GM21717 (cell line): Measurements from ENCODE around the gene BABAM1.
"Not testable (repeated sequence)": the region's sequence is repeated elsewhere in the genome, so short reads cannot be mapped to it uniquely, and the experiment has no call there.

Experiments used
- ATAC-seq: cut with Tn5 transposase; IDR thresholded peaks from one replicate; pipeline ENCODE4 v1.9.1; 2021; ENCODE audit warnings: mild to moderate bottlenecking, moderate library complexity; ENCODE audit not compliant: unreplicated experiment

The BABAM1 gene

DNA sequence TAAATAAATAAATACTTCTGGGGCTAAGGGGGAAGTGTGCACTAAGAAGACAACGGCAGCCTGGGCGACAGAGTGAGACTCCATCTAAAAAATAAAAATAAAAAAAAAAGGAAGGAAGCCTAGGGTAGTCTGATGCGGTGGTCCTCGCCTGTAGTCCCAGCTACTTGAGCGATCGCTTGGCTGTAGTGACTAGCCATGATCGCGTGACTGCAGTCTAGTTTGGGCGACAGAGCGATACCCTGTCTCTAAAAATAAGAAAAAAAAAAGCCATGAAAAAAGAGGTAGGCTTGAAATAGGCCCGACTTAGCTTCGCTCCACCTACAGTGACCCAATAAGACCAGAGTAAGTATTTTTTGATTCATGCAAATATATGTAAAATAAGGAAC, 661 bp upstream of the BABAM1 start:
- no peak for ATAC-seq

DNA sequence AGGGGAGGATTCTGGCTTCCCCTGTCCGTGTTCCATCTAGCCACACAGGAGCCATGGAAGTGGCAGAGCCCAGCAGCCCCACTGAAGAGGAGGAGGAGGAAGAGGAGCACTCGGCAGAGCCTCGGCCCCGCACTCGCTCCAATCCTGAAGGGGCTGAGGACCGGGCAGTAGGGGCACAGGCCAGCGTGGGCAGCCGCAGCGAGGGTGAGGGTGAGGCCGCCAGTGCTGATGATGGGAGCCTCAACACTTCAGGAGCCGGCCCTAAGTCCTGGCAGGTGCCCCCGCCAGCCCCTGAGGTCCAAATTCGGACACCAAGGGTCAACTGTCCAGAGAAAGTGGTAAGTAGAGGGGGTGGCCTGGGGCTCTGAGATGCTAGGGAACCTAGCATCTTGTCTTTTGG, 1.5 kb downstream of the BABAM1 start:
- no peak for ATAC-seq

DNA sequence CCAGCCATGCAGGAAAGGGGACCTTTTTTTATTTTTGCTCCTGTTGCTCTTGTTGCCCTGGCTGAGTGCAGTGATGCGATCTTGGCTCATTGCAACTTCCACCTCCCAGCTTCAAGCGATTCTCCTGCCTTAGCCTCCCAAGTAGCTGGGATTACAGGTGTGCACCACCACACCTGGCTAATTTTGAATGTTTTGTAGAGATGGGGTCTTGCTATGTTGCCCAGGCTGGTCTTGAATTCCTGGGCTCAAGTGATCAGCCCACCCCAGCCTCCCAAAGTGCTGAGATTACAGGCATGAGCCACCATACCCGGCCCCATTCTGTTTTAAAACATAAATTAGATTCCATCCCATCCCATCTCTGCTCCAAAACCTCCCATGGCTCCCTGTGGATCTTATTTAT, 7.6 kb downstream of the BABAM1 start:
- not testable (repeated sequence) for ATAC-seq

GRCh38 chr19:17275441-17276175, 8.4 kb downstream of the BABAM1 start:
- no peak for ATAC-seq

- ATAC-seq: no peak
These were observed 12.2 kb downstream of the BABAM1 start for GRCh38 chr19:17279436-17279835.

DNA sequence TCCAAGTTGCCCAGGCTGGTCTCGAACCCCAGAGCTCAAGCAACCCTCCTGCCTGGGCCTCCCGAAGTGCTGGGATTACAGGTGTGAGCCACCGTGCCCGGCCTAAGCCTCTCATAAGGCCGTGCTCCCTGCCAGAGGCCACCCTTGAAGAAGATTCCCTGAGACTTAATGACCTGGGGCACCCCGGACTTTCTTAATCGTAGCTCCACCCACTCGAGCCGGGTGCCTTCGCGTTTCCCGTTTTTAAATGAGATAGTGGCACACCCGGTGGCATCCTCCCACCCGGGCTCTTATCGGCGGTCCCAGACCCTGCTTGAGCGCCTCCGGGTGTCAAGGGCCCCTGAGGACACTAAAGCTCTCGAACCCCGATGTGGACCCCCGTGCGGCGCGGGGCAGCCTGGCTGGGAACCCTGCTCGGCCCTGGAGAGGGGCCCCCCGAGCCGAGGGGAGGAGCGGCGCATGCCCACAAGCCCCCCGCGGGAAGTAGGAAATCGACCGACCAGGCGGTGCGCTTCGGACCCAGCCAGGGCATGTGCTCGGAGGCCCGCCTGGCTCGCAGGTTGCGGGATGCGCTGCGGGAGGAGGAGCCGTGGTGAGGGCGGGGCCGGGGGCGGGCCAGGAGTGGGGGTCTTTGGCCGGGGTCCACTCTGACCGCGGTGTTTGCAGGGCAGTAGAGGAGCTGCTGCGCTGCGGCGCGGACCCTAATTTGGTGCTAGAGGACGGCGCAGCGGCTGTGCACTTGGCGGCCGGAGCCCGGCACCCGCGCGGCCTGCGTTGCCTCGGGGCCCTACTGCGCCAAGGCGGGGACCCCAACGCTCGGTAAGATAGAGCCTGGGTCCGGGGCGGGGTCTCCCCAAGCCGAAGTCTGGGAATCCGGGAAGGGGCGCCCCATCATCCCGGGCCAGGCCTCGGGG, 14.4 kb downstream of the BABAM1 start, which contains the start of gene ANKLE1:
TSS of gene ANKLE1 (plus strand) at position 511 of the 914 bp plus-strand sequence. CDS start at position 531, 20 bp downstream.
- ATAC-seq: no peak

GRCh38 chr19:17282488-17283125, 15.4 kb downstream of the BABAM1 start:
- no peak for ATAC-seq

GRCh38 chr19:17283504-17283996, 16.3 kb downstream of the BABAM1 start:
- no peak for ATAC-seq

- ATAC-seq: no peak
These were observed 18.3 kb downstream of the BABAM1 start for GRCh38 chr19:17285415-17286135.

DNA sequence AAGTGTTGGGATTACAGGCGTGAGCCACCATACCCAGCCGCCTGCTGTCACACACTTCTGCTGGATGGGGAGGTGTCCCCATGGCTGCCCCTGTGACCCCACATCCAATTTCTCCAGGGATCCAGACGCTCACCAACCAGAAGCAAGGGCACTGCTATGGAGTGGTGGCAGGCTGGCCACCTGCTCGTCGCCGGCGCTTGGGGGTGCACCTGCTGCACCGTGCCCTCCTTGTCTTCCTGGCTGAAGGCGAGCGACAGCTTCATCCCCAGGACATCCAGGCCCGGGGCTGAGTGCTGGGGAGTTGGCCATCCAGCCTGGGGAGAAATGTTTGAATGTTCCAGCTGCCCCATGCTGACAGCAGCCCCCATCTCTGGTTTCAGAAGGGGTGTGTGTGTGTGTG, 19.0 kb downstream of the BABAM1 start:
- no peak for ATAC-seq

DNA sequence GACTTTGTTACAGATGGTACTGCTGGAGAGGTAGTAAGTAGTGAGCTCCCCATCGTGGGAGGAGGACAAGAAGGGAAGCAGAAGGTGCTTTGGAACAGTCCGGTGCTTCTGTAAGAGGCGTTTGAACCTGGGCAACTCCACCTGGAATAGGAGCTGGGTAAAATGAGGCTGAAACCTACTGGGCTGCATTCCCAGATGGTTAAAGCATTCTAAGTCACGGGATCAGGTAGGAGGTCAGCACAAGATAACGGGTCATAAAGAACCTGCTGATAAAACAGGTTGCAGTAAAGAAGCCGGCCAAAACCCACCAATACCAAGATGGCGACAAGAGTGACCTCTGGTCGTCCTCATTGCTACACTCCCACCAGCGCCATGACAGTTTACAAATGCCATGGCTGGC, 19.5 kb downstream of the BABAM1 start:
- no peak for ATAC-seq

DNA sequence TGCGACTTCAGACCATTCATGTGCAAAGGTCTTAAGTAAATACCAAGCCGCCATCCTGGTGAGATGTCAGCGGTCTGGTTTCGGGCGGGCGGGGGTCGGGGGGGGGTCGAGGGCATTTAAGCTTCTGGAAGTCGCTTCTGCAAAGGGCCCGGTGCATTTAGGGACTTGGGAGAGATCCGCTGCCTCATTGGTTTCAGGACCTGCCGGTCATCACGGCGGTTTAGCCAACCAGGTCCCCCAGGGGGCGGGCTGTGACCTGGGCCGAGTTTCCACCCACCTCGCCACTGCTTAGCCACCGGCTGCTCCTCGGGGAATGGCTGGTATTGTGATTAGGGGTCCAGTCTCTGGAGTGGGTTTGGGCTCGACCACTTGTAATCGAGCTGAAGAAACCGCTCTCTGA, 22.2 kb downstream of the BABAM1 start:
- no peak for ATAC-seq

GRCh38 chr19:17292301-17293074, 25.2 kb downstream of the BABAM1 start:
- ATAC-seq: peak; percentile 61

- ATAC-seq: no peak
These were observed 26.4 kb downstream of the BABAM1 start for GRCh38 chr19:17293605-17294004.

DNA sequence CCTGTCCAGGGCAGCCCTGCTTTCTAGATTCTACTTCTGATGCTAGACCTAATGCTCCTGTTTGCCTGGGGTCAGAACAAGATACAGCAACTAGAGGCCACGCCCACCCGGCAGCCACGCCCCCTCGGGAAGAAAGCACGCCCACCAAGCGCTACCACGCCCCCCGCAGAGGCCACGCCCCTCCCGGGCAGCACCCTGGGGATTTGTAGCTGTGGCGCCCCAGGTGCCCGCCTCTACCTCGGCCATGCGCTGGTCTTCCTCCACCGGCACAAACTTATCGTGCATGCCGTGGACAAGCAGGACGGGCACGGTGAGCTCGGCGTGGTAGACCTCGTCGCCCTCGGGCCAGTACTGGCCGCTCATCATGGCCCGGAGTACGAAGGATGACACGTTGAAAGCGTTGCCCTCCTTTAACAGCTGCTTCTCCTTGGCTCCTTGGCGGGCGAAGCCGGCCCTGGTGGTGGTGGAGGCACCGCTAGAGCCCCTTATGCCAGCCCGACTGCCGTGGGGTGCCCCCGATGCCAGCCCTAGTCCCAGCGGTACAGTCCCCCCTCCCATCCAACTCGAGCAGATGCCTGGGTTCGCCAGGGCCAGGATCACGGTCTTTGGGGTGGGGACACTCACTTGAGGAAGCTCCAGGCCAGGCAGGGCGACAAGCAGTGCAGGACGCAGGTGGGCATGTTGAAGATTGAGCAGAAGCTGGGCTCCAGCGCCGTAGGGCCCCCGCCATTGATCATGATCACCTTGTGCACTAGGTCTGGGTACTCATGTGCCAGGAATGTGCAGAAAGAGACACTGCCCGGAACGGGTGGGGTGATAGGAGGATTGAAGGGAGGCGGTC, 27.0 kb downstream of the BABAM1 start:
- no peak for ATAC-seq

DNA sequence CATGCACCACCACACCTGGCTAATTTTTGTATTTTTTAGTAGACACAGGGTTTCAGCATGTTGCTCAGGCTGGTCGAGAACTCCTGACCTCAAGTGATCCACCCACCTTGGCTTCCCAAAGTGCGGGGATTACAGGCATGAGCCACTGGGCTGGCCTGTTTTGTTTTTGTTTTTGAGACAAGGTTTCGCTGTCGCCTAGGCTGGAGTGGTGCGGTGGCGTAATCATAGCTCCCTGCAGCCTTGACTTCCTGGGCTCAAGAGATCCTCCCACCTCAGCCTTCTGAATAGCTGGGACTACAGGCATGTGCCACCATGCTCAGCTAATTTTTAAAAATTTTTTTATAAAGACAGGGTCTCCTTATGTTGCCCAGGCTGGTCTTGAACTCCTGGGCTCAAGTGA, 28.3 kb downstream of the BABAM1 start:
- not testable (repeated sequence) for ATAC-seq

DNA sequence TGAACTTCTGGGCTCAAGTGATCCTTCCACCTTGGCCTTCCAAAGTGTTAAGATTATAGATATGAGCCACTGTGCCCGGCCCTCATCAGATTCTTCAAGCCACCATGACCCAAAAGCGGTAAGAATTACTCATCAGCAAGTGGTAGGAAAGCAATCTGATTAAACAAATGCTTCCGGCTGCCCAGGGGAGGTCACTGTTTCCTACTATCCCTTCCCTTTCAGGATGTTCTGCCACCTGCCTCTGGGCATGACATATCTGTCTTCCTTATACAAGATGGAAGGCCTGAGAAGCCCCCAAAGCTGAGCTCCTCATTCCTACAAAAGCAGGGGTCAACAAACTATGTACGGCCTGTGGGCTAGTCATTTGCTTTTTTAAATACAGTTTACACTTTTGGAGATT, 29.0 kb downstream of the BABAM1 start:
- no peak for ATAC-seq

DNA sequence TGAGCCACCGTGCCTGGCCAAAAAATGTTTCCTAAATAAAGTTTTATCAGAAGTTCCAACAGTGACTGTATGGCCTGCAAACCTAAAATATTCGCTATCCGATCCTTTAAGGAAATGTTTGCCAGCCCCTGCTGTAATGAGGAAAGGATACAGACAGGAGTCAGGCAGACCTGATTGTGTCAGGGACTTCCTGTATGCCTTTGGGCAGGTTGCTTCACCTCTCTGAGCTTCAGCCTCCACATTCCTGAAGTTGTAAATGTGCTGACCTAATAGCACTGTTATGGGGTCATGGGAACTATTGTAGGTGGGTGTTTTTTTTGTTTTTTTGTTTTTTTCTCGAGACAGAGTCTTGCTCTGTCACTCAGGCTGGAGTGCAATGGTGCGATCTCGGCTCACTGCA, 29.7 kb downstream of the BABAM1 start:
- no peak for ATAC-seq

DNA sequence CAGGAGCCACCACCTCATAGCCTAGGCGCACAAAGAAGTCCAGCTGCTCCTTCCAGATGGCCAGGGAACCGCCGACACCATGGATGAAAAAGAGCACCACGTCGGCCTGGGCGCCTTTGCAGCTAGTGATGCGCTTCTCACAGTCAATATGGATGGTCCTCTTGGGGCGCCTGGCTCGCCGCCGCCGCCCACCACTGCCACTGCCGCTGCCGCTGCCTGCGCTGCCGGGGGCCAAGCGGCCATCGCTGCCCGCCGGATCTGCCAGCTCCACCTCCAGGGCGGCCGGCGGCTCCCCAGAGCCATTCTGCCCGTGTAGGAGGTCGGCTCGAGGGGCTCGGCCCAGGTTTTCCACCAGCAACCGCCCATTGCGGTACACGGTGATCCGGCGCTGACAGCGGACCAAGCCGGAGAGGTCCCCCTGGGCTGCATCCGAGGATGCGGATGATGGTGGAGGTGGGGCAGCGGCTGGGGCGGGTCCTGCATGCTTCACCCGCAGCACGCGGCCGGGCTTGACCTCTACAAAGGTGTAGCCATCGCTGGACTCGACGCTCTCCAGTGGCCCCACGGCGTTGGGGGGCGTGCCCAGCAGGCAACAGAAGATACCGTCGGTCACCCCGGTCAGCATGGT, 33.9 kb downstream of the BABAM1 start:
- ATAC-seq: no peak
